Uterus (tissue), 4 donors: ENCODE measurements around the gene TMEM217. TPM values are rescaled to one million over a fixed set of nuclear protein-coding genes. Genes with fewer than 3 reads are reported as not detected.

Source experiments
- DNase-seq, 2 donors: peaks; one replicate each; pipeline ENCODE4 v3.0.0-alpha.2; 2019 to 2020
- H3K27ac ChIP-seq, 2 donors: fragments of 200-600 bp; sonication (generic); 1 replicate in 1 of 2; 2 replicates in 1 of 2; pipeline ENCODE4 v1.5.1; 2016 to 2018
- H3K27me3 ChIP-seq, 2 donors: fragments of 200-600 bp; sonication (generic); one replicate each; pipeline ENCODE4 v1.5.1; 2018 to 2019; ENCODE audit warnings: control low read depth in 1 of 2
- H3K36me3 ChIP-seq, 2 donors: fragments of 200-600 bp; sonication (generic); one replicate each; pipeline ENCODE4 v1.5.1; 2019; ENCODE audit warnings: control low read depth in 1 of 2
- H3K4me1 ChIP-seq, 2 donors: fragments of 200-600 bp; sonication (generic); one replicate each; pipeline ENCODE4 v1.5.1; 2018 to 2019; ENCODE audit warnings: control low read depth in 1 of 2
- H3K4me3 ChIP-seq, 2 donors: fragments of 200-600 bp; sonication (generic); 1 replicate in 1 of 2; 2 replicates in 1 of 2; pipeline ENCODE4 v1.5.1; 2018 to 2019; ENCODE audit warnings: mild to moderate bottlenecking in 1 of 2
- H3K9me3 ChIP-seq, 2 donors: fragments of 200-600 bp; sonication (generic); one replicate each; pipeline ENCODE4 v1.5.1; 2019; ENCODE audit warnings: control low read depth in 1 of 2
- CTCF ChIP-seq, 4 experiments: fragments of 200-600 bp in 2 of 4; fragments of 450-650 bp in 2 of 4; sonication (generic) in 2 of 4; IDR thresholded peaks; one replicate each; pipeline ENCODE4 v1.5.1; 2016 to 2019; ENCODE audit warnings: antibody characterized with exemption in 4 of 4, mild to moderate bottlenecking in 2 of 4, moderate library complexity in 1 of 4
- POLR2A ChIP-seq, 2 donors: fragments of 450-650 bp; IDR thresholded peaks; one replicate each; pipeline ENCODE4 v1.6.1; 2016; ENCODE audit warnings: antibody characterized with exemption in 2 of 2, mild to moderate bottlenecking in 1 of 2, moderate library complexity in 1 of 2
- intact Hi-C: fragments of 100-400 bp; cut with DNase I; formaldehyde crosslinking; loops from one replicate; pipeline ENCODE4 v1.15.1; 2023; ENCODE audit warnings: low total_unique reads
- total RNA-seq, 4 donors: library from RNA; depleted of rRNA in 3 of 4; stranded (reverse); fragments of >200 nt in 3 of 4; gene quantifications; one replicate each; pipeline versions ENCODE4 v1.1.0 to v1.2.4, GENCODE V29; 2014 to 2023
- donor health status: DM: yes; HTN: yes; CAD: no.

The TMEM217 gene
- total RNA-seq, 4 donors from 2014 or later, result 0.21 to 1.6 TPM; not detected in 2

DNA sequence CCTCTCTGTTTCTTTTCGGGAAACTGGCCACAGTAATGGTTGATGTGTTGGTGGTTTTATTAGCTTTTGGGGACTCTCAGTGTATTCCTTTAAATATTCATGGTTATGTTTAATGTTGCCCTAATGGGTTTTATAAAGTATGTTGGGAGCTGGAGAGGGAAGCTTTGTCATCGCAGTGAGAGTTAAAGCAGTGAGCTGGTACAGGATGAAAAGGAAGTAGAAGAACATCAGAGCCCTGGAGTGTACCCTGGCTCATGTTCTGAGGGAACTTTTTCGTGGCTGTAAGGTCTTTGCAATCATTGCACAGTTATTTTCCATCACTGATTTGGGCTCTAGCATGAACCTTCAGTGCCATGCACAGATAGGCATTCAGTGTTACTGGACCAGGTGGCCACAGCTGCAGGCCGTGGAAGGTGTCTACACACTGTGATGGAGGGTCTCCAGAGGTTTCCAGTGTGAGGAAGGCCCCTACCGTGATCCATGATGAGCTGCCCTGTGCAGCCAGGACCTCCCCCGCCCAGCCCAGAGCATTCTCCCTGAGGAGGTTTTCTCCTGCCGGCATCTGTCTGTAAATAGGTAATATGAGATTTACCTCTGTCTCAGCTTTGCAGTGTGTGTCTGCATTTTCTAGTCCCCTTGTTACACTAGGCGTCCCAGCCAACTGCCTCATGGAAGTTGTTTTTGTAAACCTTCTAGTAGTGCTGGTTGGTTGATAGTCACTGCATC lies 22.4 kb upstream of the TMEM217 start:
- Histone ChIP-seq H3K27me3 (no peaks in the 10 kb centered on the region), H3K4me3 (no peak overlapping the region), H3K4me1 (no peaks in the 10 kb centered on the region), H3K9me3 (no peaks in the 10 kb centered on the region), H3K27ac (no peak overlapping the region), H3K36me3 (no peaks in the 10 kb centered on the region)
- TF ChIP-seq CTCF (IDR thresholded peaks at IDR 0.05), result no peak
- no peak for TF ChIP-seq POLR2A (IDR thresholded peaks at IDR 0.05)
- DNase-seq, result no peak
- intact Hi-C loops, result no loop called here

DNA sequence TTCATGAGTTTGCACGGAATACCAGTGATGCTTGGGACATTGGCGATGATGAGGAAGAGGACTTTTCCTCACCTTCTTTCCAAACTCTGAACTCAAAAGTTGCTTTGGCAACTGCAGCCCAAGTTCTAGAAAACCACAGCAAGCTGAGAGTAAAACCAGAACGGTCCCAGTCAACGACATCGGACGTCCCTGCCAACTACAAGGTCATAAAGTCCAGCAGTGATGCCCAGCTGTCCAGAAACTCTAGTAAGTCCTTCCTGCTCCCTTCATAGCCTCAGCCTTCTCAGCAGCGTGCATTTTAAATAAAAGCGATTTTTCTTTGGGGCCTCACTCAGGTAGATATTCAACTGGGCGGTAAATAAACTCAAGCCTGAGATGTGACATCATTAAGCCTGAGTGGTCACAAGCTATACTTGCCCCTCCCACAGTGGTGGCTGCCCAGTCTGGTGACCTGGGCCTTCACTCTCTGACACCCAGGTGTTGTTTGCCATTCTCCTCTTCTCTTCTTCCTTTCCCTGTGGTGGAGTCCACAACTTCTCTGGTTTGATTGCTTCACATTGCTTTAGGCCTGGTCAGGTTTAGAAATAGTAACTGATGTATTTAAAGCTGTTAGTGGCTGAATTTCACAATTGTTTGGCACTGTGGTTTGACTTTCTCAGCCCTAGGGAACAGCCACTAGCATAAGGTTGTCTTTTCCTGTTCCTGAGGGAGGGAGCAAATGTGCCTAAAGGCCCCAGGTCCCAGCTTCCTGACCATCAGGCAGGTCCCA lies 21.6 kb upstream of the TMEM217 start:
- intact Hi-C loops, result no loop called here
- Histone ChIP-seq H3K4me1 (no peaks in the 10 kb centered on the region), H3K4me3 (no peak overlapping the region), H3K27ac (peak overlapping the region in 1 of 2 donors; percentile 19), H3K36me3 (no peaks in the 10 kb centered on the region), H3K27me3 (no peaks in the 10 kb centered on the region), H3K9me3 (no peaks in the 10 kb centered on the region)
- DNase-seq, result no peak
- TF ChIP-seq CTCF (IDR thresholded peaks at IDR 0.05) (no peak), POLR2A (IDR thresholded peaks at IDR 0.05) (no peak)

GRCh38 chr6:37277001-37277409 lies 19.1 kb upstream of the TMEM217 start:
- DNase-seq, result no peak
- Histone ChIP-seq H3K27ac (no peak overlapping the region), H3K4me1 (no peaks in the 10 kb centered on the region), H3K9me3 (no peaks in the 10 kb centered on the region), H3K4me3 (no peak overlapping the region), H3K36me3 (no peaks in the 10 kb centered on the region), H3K27me3 (no peaks in the 10 kb centered on the region)
- intact Hi-C loops, result no loop called here
- no peak for TF ChIP-seq POLR2A (IDR thresholded peaks at IDR 0.05)
- no peak for TF ChIP-seq CTCF (IDR thresholded peaks at IDR 0.05)

DNA sequence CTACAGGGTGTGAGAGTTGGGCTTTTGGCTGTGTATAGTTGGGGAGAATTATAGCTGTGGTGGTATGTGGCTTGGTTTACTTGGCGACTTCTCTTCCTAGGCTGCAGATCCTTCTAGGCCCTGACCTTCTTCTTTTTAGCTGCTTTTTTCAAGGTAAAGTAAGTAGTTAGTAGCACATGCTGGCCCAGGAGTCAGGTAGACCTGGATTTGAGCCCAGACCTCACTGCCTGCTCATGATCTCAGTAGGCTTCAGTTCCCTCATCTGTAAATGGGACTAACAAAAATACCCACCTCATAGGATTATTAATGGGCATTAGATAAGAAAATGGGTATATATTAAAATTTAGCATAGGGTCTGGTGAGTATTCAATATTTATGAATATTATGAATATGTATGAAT lies 17.4 kb upstream of the TMEM217 start:
- no peak for TF ChIP-seq POLR2A (IDR thresholded peaks at IDR 0.05)
- no peak for TF ChIP-seq CTCF (IDR thresholded peaks at IDR 0.05)

DNA sequence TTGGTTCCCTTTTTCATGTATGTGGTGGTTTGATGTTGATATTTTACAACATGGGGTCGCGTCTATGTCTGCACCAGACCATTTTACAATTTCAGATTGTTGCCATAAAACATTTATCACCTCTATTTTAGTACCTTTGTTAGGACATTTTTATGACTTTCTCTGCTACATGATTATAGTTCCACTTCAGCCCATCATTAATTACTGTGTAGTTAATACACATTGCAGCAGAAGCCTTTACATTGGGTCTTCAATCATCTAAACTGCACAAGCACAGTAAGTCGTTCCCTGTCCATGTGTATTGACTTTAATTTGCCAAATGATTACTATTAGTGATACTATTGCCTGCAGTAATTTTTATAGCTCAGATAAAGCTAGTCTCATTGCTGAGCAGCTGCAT lies 15.7 kb upstream of the TMEM217 start:
- Histone ChIP-seq H3K4me3 (no peak overlapping the region), H3K36me3 (no peaks in the 10 kb centered on the region), H3K27me3 (no peaks in the 10 kb centered on the region), H3K4me1 (no peaks in the 10 kb centered on the region), H3K27ac (no peak overlapping the region), H3K9me3 (no peaks in the 10 kb centered on the region)
- DNase-seq, result no peak
- intact Hi-C loops, result no loop called here
- no peak for TF ChIP-seq POLR2A (IDR thresholded peaks at IDR 0.05)
- TF ChIP-seq CTCF (IDR thresholded peaks at IDR 0.05), result no peak

More for the DNA sequence above, 17.4 kb upstream of the TMEM217 start:
- Histone ChIP-seq H3K4me3 (no peak overlapping the region), H3K36me3 (no peaks in the 10 kb centered on the region), H3K27me3 (no peaks in the 10 kb centered on the region), H3K4me1 (no peaks in the 10 kb centered on the region), H3K27ac (no peak overlapping the region), H3K9me3 (no peaks in the 10 kb centered on the region)
- intact Hi-C loops, result no loop called here
- DNase-seq, result no peak
